ENCODE measurements around the gene KDF1.

DNA sequence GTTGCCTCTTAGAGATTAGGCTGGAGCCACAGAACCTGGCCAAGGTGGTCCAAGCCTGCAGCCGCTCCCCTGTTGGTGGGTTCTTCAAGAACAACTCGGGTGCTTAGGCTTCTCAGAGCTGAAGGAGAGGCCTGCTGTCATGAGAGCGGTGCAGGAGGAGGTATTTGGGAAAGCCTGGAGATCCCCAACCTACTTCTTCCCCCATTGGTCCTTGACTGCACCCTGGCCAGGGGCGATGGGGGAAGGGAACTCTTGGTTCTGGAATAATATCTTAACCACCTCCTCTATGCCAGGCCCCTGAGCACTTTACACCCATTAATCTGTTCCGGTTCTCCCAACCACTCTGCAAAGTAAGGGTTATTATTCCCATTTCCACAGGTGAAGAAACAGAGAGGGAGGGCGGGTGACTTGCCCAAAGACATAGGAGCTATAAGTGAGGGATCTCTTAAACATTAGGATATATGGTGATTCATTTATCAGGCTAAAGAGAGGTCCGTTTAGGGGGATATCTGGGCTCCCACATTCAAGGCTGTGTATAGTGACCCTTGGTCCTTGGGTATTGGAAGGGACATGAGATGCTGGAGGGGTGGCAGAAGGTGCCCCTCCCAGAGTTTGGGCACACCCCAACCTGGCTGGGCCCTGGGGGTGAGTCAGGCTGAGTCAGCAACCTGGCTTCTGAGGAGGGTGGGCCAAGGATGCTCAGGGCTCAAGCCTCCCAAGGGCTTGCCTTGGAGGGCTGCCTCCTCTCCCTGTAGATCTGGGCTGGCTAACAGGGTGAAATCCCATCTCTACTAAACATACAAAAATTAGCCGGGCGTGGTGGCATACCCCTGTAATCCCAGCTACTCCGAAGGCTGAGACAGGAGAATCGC is 38.4 kb upstream of the KDF1 start:
- TF ChIP-seq YY1 (IDR thresholded peaks at IDR 0.05; ENCODE audit: insufficient read depth, insufficient read length) (no peak), ZNF274 (IDR thresholded peaks at IDR 0.05; ENCODE audit: low read depth, low read length) (no peak)
